Activated CD4-positive, alpha-beta T cell treated with anti-CD3 and anti-CD28 coated beads, Interleukin-2, Interleukin-4, amounts not matched to agents 100 ng/mL and 50 ng/mL, durations not matched to agents 16 hours and 8 hours (primary cell): ENCODE measurements around the gene BIRC5.
"Not testable (repeated sequence)": the region's sequence is repeated elsewhere in the genome, so short reads cannot be mapped to it uniquely, and the experiment has no call there.

Source experiments
- DNase-seq: peaks from one replicate; pipeline ENCODE4 v3.0.0-alpha.2; 2020; ENCODE audit warnings: low spot score

The BIRC5 gene

DNA sequence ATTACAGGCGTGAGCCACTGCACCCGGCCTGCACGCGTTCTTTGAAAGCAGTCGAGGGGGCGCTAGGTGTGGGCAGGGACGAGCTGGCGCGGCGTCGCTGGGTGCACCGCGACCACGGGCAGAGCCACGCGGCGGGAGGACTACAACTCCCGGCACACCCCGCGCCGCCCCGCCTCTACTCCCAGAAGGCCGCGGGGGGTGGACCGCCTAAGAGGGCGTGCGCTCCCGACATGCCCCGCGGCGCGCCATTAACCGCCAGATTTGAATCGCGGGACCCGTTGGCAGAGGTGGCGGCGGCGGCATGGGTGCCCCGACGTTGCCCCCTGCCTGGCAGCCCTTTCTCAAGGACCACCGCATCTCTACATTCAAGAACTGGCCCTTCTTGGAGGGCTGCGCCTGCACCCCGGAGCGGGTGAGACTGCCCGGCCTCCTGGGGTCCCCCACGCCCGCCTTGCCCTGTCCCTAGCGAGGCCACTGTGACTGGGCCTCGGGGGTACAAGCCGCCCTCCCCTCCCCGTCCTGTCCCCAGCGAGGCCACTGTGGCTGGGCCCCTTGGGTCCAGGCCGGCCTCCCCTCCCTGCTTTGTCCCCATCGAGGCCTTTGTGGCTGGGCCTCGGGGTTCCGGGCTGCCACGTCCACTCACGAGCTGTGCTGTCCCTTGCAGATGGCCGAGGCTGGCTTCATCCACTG lies at the start of gene BIRC5:
Gene BIRC5 (plus strand): TSS at position 238 of the 690 bp plus-strand sequence. CDS start 64 bp downstream, at position 302.
- DNase-seq: peak; percentile 91

DNA sequence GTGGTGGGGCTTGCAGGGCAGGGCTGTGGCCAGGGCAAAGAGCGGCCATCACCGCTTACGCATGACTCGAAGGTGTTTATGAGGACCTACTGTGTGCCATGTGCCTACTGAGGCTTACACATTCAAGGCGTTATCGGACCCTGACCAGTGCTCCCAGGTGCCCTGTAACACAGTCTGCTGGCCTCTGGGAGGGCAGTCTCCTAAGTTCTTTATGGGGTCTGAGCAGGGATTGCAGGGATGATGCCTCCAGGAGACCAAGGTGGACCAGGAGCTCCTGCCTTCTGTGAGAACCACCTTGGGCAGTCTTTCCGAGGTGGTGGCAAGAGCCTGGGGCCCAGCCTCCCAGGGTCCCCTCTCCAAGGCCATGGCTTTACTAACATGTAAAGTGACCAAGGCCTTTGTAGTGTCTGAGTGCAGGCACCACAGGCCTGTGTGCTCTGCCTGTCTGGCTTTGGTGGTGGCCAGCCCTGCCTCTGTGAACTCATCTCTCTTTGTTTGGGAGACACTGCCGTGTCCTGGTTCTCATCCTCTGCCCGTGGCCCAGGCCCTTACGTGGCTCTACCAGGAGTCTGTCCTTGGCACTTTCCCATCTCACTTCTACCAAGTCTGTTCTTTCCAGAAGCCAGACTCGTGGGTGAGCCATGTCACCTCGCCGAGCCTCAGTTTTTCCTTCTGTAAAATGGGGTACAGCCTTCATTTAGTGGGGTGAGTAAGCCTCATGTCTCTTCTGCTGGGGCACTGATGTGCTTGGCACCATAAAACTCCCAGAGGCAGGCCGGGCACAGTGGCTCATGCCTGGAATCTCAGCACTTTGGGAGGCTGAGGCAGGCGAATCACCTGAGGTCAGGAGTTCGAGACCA lies 49.1 kb upstream of the BIRC5 start:
- no peak for DNase-seq

- DNase-seq: no peak
These were observed 47.6 kb upstream of the BIRC5 start for GRCh38 chr17:78166416-78166815.

DNA sequence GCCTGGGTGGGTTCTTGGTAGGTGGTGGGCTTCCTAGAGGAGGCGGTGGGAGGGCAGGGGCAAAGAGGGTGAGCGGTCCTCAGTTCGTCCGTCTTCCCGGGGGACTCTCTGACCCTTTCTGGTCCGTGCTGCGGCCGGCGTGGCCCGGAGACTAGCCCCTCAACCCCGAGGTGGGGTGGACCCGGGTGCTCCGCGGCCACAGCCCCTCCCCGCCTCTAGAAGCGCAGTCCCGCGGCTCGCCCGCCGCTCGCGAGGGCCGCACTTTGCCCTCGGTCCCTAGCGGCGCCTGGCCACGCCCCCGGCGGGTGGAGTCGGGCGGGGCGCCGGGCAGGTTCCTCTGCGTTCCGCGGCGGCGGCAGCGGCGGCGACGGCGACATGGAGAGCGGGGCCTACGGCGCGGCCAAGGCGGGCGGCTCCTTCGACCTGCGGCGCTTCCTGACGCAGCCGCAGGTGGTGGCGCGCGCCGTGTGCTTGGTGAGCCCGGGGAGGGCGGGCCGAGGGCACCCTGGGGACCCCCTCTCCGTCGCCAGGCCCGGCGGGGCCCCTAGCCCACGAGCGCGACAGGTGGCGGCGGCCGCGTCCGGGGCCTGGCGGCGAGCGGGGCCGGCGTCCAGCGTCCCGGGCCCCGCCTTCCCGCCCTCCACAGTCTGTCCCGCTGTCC lies 45.7 kb upstream of the BIRC5 start, which contains the start of gene SYNGR2:
Gene SYNGR2 (plus strand): TSS at position 340 of the 661 bp plus-strand sequence. CDS start 36 bp downstream, at position 376.
- peak; percentile 88 for DNase-seq

GRCh38 chr17:78168903-78169793 lies 44.9 kb upstream of the BIRC5 start:
- peak; percentile 45 for DNase-seq

GRCh38 chr17:78170692-78171590 lies 43.1 kb upstream of the BIRC5 start:
- DNase-seq: no peak

GRCh38 chr17:78171591-78172248 lies 42.3 kb upstream of the BIRC5 start:
- not testable (repeated sequence) for DNase-seq

DNA sequence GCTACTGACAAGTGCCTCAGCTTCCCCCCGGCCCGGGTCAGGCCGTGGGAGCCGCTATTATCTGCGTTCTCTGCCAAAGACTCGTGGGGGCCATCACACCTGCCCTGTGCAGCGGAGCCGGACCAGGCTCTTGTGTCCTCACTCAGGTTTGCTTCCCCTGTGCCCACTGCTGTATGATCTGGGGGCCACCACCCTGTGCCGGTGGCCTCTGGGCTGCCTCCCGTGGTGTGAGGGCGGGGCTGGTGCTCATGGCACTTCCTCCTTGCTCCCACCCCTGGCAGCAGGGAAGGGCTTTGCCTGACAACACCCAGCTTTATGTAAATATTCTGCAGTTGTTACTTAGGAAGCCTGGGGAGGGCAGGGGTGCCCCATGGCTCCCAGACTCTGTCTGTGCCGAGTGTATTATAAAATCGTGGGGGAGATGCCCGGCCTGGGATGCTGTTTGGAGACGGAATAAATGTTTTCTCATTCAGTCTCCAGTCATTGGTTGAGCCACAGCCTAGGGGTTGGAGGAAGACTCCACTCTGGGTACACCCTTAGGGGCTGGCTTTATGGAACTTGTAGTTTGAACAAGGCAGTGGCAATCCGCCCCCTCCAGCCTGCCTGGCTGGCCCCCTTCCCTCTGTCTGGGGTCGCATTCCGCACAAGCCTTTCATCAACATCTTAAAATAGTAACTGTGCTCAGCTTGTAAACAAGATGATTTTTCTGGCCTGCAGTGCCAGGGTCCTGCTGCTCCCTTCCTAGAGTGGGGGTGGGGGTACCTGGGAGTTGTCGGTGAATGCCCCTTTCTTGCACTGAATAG lies 41.6 kb upstream of the BIRC5 start:
- DNase-seq: no peak

DNA sequence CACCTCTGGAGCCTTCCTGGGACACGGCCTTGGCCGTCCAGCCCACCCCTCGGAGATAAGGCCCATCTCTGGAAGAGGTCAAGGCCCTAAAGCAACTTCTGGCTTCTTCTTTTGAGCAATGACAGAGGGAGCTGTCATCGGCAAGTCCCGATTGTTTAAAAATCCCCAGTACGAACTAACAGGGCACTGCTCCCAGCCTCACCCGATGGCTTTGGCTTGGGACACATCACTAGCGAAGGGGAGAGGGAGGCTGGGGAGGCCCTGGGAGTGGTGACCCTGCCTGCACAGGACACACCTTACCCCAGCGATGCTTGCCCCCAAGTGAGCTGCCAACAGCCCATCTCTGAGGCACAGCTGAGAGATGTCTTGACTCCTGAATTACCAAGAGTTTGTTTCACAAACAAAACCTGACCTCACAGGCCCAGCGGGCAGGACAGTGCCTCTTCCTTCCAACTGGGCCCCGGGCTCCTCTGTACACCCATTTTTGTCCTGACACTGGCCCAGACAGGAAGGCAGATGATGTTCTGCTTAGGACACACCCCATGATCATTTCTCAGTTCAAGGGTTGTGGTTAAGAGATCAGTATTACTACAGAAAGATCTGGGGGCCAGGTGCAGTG lies 40.8 kb upstream of the BIRC5 start:
- no peak for DNase-seq

DNA sequence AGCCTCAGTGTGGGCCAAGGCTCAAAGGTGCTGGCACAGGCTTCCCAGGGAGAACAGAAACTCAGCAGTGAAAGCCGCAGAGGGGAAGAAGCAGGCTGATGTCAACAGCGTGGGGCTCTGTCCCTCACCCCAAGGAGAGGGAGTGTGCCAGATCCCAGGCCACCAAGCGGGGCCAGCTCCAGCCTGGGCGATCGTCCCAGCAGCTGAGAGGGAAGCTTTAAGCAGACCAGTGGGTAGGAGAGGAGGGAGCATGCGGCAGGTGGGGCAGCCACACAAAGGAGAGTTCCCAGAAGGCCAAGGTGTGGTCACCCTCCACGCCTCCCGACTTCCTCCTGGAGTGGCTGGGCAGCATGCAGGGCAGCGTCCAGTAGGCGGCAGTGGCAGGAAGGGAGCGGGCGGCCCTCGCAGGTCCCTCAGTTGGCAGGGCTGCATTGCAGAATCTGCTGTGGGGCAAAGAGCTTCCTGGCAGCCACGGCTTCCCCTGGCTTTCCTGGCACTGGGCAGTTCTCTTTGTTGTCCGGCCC lies 39.6 kb upstream of the BIRC5 start:
- DNase-seq: no peak

GRCh38 chr17:78174870-78175642 lies 39.0 kb upstream of the BIRC5 start:
- no peak for DNase-seq

GRCh38 chr17:78175643-78175981 lies 38.4 kb upstream of the BIRC5 start:
- no peak for DNase-seq

GRCh38 chr17:78176548-78177025 lies 37.5 kb upstream of the BIRC5 start:
- peak; percentile 81 for DNase-seq

DNA sequence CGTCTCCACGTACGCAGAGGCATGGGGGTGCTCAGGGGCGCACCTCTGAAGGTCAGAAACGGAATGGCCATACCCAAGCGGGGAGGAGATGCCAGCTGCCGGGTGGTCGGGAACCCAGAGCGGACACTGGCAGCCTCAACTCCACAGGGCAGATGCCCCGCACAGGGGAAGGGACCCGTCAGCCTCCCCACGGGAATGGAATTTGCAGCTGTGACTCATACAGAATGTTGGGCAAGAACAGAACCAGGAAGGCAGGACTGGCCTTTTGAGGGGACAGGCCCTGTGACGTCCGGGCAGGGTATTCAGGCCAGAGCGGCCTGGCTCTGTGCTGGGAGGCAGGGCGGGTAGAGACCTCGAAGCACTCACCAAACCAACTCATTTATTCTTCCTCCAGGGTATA lies 34.7 kb upstream of the BIRC5 start:
- DNase-seq: no peak

DNA sequence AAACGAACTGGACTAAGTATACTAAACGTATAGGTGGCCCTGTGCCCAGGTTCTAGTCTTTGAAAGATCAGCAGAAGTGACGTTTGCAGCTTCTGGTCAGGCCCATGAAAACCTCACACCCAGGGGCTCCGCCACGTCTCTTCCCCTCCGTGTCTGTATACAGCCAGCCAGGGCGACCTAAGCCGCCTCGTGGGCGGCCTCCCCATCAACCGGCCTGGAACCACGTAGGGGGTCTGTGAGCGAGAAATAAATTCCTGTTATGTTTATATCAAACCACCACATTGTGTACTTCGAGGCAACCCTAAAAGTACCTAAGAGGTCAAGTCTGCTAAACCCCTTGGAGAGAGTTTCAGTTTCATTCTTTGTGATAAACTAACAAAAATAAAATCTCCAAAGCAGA lies 34.0 kb upstream of the BIRC5 start:
- no peak for DNase-seq

DNA sequence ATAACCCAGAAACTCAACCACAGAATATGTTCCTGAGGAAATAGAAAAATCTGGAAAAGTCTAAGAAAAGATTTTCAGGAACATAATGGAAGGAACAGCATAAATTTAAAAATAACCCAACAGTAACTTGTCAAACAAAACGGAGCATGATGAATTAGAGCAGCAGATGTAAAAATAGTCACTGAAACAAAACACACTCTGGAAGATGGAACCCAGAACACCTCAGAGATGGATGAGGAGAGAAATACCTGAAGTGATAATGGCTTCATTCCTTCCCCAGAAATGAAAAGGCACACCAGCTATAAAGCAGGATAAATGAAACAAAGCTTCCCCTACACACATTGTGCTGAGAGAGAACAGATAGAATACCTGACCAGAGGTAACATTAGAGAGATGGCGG lies 33.5 kb upstream of the BIRC5 start:
- DNase-seq: no peak

DNA sequence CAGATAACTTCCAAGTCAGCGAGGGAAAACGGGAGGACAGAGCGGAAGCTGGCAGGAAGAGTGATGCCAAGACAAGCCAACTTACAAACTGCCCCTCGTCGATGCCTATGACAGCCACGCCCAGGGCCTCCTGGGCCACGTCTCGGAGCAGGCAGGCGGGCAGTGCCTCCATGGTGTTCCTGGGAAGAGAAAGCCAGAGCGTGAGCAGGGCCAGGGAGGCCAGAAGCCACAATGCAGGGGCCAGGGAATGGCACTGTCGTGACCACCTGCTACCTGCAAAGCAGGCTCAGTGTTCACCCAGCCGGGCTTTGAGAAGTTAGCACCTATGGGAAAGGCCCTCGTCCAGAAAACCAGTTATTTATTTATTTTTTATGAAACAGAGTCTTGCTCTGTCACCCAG lies 31.5 kb upstream of the BIRC5 start:
- DNase-seq: no peak

- DNase-seq: no peak
These were observed 30.1 kb upstream of the BIRC5 start for GRCh38 chr17:78183916-78184315.
